Skeletal muscle cell (primary cell): Measurements from ENCODE around the gene NOX3.

Experiments
- DNase-seq: peaks from one replicate; pipeline ENCODE4 v3.0.0-alpha.2; 2010; ENCODE audit warnings: low read depth
- H3K4me3 ChIP-seq: 2 replicates; pipeline ENCODE4 v1.5.1; 2011; ENCODE audit warnings: low read depth, mild to moderate bottlenecking, control low read depth, low read length, moderate library complexity

NOX3 gene

GRCh38 chr6:155347800-155348199, 107.8 kb downstream of the NOX3 start:
- no peak for DNase-seq
- H3K4me3 ChIP-seq = no peak overlapping the region

- DNase-seq = no peak
- H3K4me3 ChIP-seq = no peak overlapping the region
These were observed 108.7 kb downstream of the NOX3 start for GRCh38 chr6:155346957-155347356.
